ENCODE measurements around the gene C2orf68. TPM values are rescaled to one million over a fixed set of nuclear protein-coding genes. Genes with fewer than 3 reads are reported as not detected.

The C2orf68 gene
- total and polyA plus RNA-seq, 2 of the 13 experiments (the other 11 are each of a cell fraction or from before 2014, with no cell fraction given) = 47.1 to 77.4 TPM

GRCh38 chr2:85602476-85603234 lies 9.2 kb downstream of the C2orf68 start, which contains the start of gene TMEM150A (continued):
- TF ChIP-seq JUNB (CRISPR knock-in tag; IDR thresholded peaks at IDR 0.05; ENCODE audit: borderline replicate concordance) (no peak), HNRNPK (IDR thresholded peaks at IDR 0.05; ENCODE audit: low read depth, low read length, poor library complexity, severe bottlenecking) (no peak), DMAP1 (CRISPR knock-in tag; IDR thresholded peaks at IDR 0.05) (no peak; the same call in none of the 2 replicates), HOXA3 (CRISPR knock-in tag; IDR thresholded peaks at IDR 0.05) (peak; percentile 70; the same call in 1 of the 2 replicates), ZNF337 (CRISPR knock-in tag; IDR thresholded peaks at IDR 0.05; ENCODE audit: borderline replicate concordance, low read depth) (peak; percentile 57; the same call in 1 of the 2 replicates), STAT6 (CRISPR knock-in tag; IDR thresholded peaks at IDR 0.05; ENCODE audit: borderline replicate concordance) (no peak), ZNF383 (CRISPR knock-in tag; IDR thresholded peaks at IDR 0.05; ENCODE audit: borderline replicate concordance) (no peak), ZNF224 (CRISPR knock-in tag; IDR thresholded peaks at IDR 0.05) (no peak), ZNF883 (CRISPR knock-in tag; IDR thresholded peaks at IDR 0.05; ENCODE audit: not compliant biosample characterization) (peak; percentile 79), ZFAT (CRISPR knock-in tag; conservative IDR thresholded peaks at IDR 0.05) (no peak; the same call in 1 of the 2 replicates), PHF5A (CRISPR knock-in tag; IDR thresholded peaks at IDR 0.05; ENCODE audit: low read depth, unreplicated experiment) (no peak), KAT2B (IDR thresholded peaks at IDR 0.05; ENCODE audit: borderline replicate concordance, low read depth, low read length) (no peak), ZNF317 (CRISPR knock-in tag; IDR thresholded peaks at IDR 0.05) (peak; percentile 63; the same call in 1 of the 2 replicates), DMTF1 (CRISPR knock-in tag; IDR thresholded peaks at IDR 0.05) (no peak), PLRG1 (conservative IDR thresholded peaks at IDR 0.05) (no peak), CBX1 (IDR thresholded peaks at IDR 0.05; ENCODE audit: low read depth) (peak; percentile 32), KMT2A (CRISPR knock-in tag; IDR thresholded peaks at IDR 0.05) (no peak; the same call in 1 of the 2 replicates), ZNF7 (CRISPR knock-in tag; IDR thresholded peaks at IDR 0.05) (no peak), ZBTB37 (CRISPR knock-in tag; IDR thresholded peaks at IDR 0.05) (no peak), ZNF333 (CRISPR knock-in tag; IDR thresholded peaks at IDR 0.05; ENCODE audit: borderline replicate concordance) (no peak; the same call in none of the 2 replicates), HOMEZ (CRISPR knock-in tag; IDR thresholded peaks at IDR 0.05; ENCODE audit: low read depth) (no peak), ZNF547 (CRISPR knock-in tag; IDR thresholded peaks at IDR 0.05) (peak; percentile 55; the same call in 1 of the 2 replicates), NCOA1 (CRISPR knock-in tag; IDR thresholded peaks at IDR 0.05) (peak; percentile 73; the same call in 1 of the 2 replicates)
